Mesothelial cell of epicardium (in vitro differentiated cells): ENCODE measurements around the gene POLR3K. TPM values are rescaled to one million over a fixed set of nuclear protein-coding genes. Genes with fewer than 3 reads are reported as not detected.
"Not testable (repeated sequence)": the region's sequence is repeated elsewhere in the genome, so short reads cannot be mapped to it uniquely, and the experiment has no call there.

ENCODE experiments used
- DNase-seq, 2 experiments: peaks; one replicate each; pipeline ENCODE4 v3.0.0; 2021; ENCODE audit warnings: low spot score in 2 of 2; ENCODE audit not compliant: unreplicated experiment in 2 of 2
- H3K27ac Mint-ChIP-seq: 2 replicates; pipeline ENCODE4 v1.8.0; 2021; ENCODE audit warnings: mixed read lengths
- H3K27me3 Mint-ChIP-seq: 2 replicates; pipeline ENCODE4 v1.8.0; 2021; ENCODE audit warnings: low read depth, mixed read lengths
- H3K36me3 Mint-ChIP-seq: 2 replicates; pipeline ENCODE4 v1.8.0; 2021; ENCODE audit warnings: mixed read lengths
- H3K4me1 Mint-ChIP-seq: 2 replicates; pipeline ENCODE4 v1.8.0; 2021; ENCODE audit warnings: mixed read lengths
- H3K4me3 Mint-ChIP-seq: 2 replicates; pipeline ENCODE4 v1.8.0; 2021; ENCODE audit warnings: mild to moderate bottlenecking, moderate library complexity, mixed read lengths
- H3K9me3 Mint-ChIP-seq: 2 replicates; pipeline ENCODE4 v1.8.0; 2021; ENCODE audit warnings: mixed read lengths
- CTCF ChIP-seq: fragments of 200-600 bp; sonication (generic); IDR thresholded peaks from one replicate; pipeline ENCODE4 v1.5.0; 2021; ENCODE audit warnings: antibody characterized with exemption; ENCODE audit not compliant: unreplicated experiment
- total RNA-seq: library from RNA; stranded (reverse); gene quantifications from 3 replicates; pipeline ENCODE4 v1.2.1, GENCODE V29; 2021

POLR3K gene
- total RNA-seq, 1 donor from 2014 or later = 9.1 TPM

- peaks cover 1% of the 10 kb centered on the region for H3K36me3 Mint-ChIP-seq
- no peak overlapping the region for H3K27ac Mint-ChIP-seq
- peaks cover 10% of the 10 kb centered on the region for H3K4me1 Mint-ChIP-seq
- H3K27me3 Mint-ChIP-seq = no peaks in the 10 kb centered on the region
- no peak for DNase-seq
- H3K9me3 Mint-ChIP-seq = no peaks in the 10 kb centered on the region
- H3K4me3 Mint-ChIP-seq = no peak overlapping the region
- TF ChIP-seq CTCF = no peak
Observed at GRCh38 chr16:35011-35677, 18.3 kb downstream of the POLR3K start.

GRCh38 chr16:34648-34987 lies 18.8 kb downstream of the POLR3K start:
- H3K36me3 Mint-ChIP-seq = peaks cover 1% of the 10 kb centered on the region
- H3K4me1 Mint-ChIP-seq = peaks cover 10% of the 10 kb centered on the region
- DNase-seq = no peak
- H3K4me3 Mint-ChIP-seq = no peak overlapping the region
- no peaks in the 10 kb centered on the region for H3K27me3 Mint-ChIP-seq
- TF ChIP-seq CTCF = no peak
- no peak overlapping the region for H3K27ac Mint-ChIP-seq
- no peaks in the 10 kb centered on the region for H3K9me3 Mint-ChIP-seq

GRCh38 chr16:33877-34647 lies 19.3 kb downstream of the POLR3K start:
- Mint-ChIP-seq H3K4me1 (peaks cover 10% of the 10 kb centered on the region), H3K36me3 (no peaks in the 10 kb centered on the region), H3K27ac (no peak overlapping the region), H3K4me3 (no peak overlapping the region), H3K9me3 (no peaks in the 10 kb centered on the region), H3K27me3 (no peaks in the 10 kb centered on the region)
- no peak for TF ChIP-seq CTCF
- no peak for DNase-seq

GRCh38 chr16:33154-33876 lies 20.1 kb downstream of the POLR3K start:
- not testable (repeated sequence) for H3K27me3 Mint-ChIP-seq, H3K4me3 Mint-ChIP-seq, H3K27ac Mint-ChIP-seq, H3K36me3 Mint-ChIP-seq, DNase-seq, H3K9me3 Mint-ChIP-seq
- peaks cover 10% of the 10 kb centered on the region for H3K4me1 Mint-ChIP-seq

- not testable (repeated sequence) for H3K27me3 Mint-ChIP-seq
Observed at GRCh38 chr16:30627-31026, 22.8 kb downstream of the POLR3K start.

GRCh38 chr16:25926-26348 lies 27.5 kb downstream of the POLR3K start:
- not testable (repeated sequence) for H3K36me3 Mint-ChIP-seq, H3K27me3 Mint-ChIP-seq, H3K4me3 Mint-ChIP-seq, H3K27ac Mint-ChIP-seq, DNase-seq, H3K4me1 Mint-ChIP-seq, H3K9me3 Mint-ChIP-seq

More at GRCh38 chr16:30627-31026, 22.8 kb downstream of the POLR3K start:
- H3K9me3 Mint-ChIP-seq, H3K27ac Mint-ChIP-seq, H3K36me3 Mint-ChIP-seq, H3K4me3 Mint-ChIP-seq, DNase-seq: not testable (repeated sequence)
- peaks cover 10% of the 10 kb centered on the region for H3K4me1 Mint-ChIP-seq

GRCh38 chr16:24151-24550 lies 29.3 kb downstream of the POLR3K start:
- not testable (repeated sequence) for DNase-seq, H3K36me3 Mint-ChIP-seq, H3K27ac Mint-ChIP-seq, H3K9me3 Mint-ChIP-seq, H3K27me3 Mint-ChIP-seq, H3K4me3 Mint-ChIP-seq, H3K4me1 Mint-ChIP-seq

- not testable (repeated sequence) for H3K9me3 Mint-ChIP-seq
Observed at GRCh38 chr16:20886-21285, 32.5 kb downstream of the POLR3K start.

GRCh38 chr16:17062-17765 lies 36.2 kb downstream of the POLR3K start:
- H3K27me3 Mint-ChIP-seq, H3K4me1 Mint-ChIP-seq, H3K4me3 Mint-ChIP-seq, H3K36me3 Mint-ChIP-seq, H3K9me3 Mint-ChIP-seq, DNase-seq, H3K27ac Mint-ChIP-seq: not testable (repeated sequence)

More at GRCh38 chr16:20886-21285, 32.5 kb downstream of the POLR3K start:
- not testable (repeated sequence) for H3K4me3 Mint-ChIP-seq, H3K27me3 Mint-ChIP-seq, H3K36me3 Mint-ChIP-seq, H3K4me1 Mint-ChIP-seq, H3K27ac Mint-ChIP-seq, DNase-seq
